ENCODE results near the gene CRLF2. TPM values are rescaled to one million over a fixed set of nuclear protein-coding genes. Genes with fewer than 3 reads are reported as not detected.
"Not testable (repeated sequence)": the region's sequence is repeated elsewhere in the genome, so short reads cannot be mapped to it uniquely, and the experiment has no call there.

Gene CRLF2
- total RNA-seq (2013), result 0.04 TPM
- polyA plus RNA-seq (under 1 TPM in 2 of 3 donors, not detected in 1; 0.11 to 0.17 TPM), polyA minus RNA-seq (not detected in 2 replicates), total RNA-seq (2.4 to 17.8 (median 9.5) reads per million in 11 experiments)

- peaks cover 52% of the 10 kb centered on the region for H3K4me1 Mint-ChIP-seq
- intact Hi-C loops (cut with micrococcal nuclease), result no loop called here
- H4K20me1 ChIP-seq (ENCODE audit: insufficient read depth, low read length), result no peaks in the 10 kb centered on the region
- H2AFZ ChIP-seq (ENCODE audit: insufficient read depth, low read depth, low read length, poor library complexity, severe bottlenecking), result no peak within 1 kb of the TSS
- H3K36me3 Mint-ChIP-seq, result peaks cover 0 to 2% of the 10 kb centered on the region in 2 donors
- peak; percentile 68 to 91 (median 83) for DNase-seq
- no peak within 1 kb of the TSS for H3K27ac ChIP-seq (ENCODE audit: low read depth in 1 of 2, low read length in 2 of 2)
- TF ChIP-seq CTCF (IDR thresholded peaks at IDR 0.05), result no peak
- H3K36me3 ChIP-seq (replicated peaks in 1 of 2; ENCODE audit: control insufficient read depth in 1 of 2, insufficient read depth in 2 of 2, low read length in 2 of 2), result no peaks in the 10 kb centered on the region
- no CpG with 5 or more reads among the region's 5 CpGs for WGBS (ENCODE audit: insufficient coverage)
- H3K9ac ChIP-seq (ENCODE audit: insufficient read depth, low read length, poor library complexity, severe bottlenecking), result no peak within 1 kb of the TSS
- H3K4me1 ChIP-seq (ENCODE audit: control insufficient read depth in 1 of 2, insufficient read depth in 2 of 2, low read length in 2 of 2), result peaks cover 30 to 39% of the 10 kb centered on the region in 2 donors
- peaks cover 0 to 8% (median 2%) of the 10 kb centered on the region in 7 donors for H3K9me3 Mint-ChIP-seq
- peaks cover 13 to 35% (median 20%) of the 10 kb centered on the region in 3 donors for H3K27me3 Mint-ChIP-seq (ENCODE audit: low read depth in 3 of 3)
- peak within 1 kb of the TSS in 1 of 3 experiments; percentile 14 for H3K4me3 ChIP-seq (replicated peaks in 1 of 3; ENCODE audit: low read depth in 2 of 3, low read length in 3 of 3)
- H3K4me2 ChIP-seq (replicated peaks; ENCODE audit: extremely low read depth, low read length, poor library complexity, severe bottlenecking), result peak within 1 kb of the TSS; percentile 15
- H3K27ac Mint-ChIP-seq, result peak within 1 kb of the TSS in 6 of 7 donors; percentile 77 to 90 (median 84)
- H3K27me3 ChIP-seq (ENCODE audit: control insufficient read depth in 2 of 2, insufficient read depth in 2 of 2, low read length in 2 of 2), result no peaks in the 10 kb centered on the region
- no peaks in the 10 kb centered on the region for H3K79me2 ChIP-seq (ENCODE audit: insufficient read depth, low read length)
- peak within 1 kb of the TSS; percentile 49 to 64 for H3K4me3 Mint-ChIP-seq
- no peaks in the 10 kb centered on the region for H3K9me3 ChIP-seq (replicated peaks in 1 of 2; ENCODE audit: control insufficient read depth in 1 of 2, insufficient read depth in 1 of 2, low read length in 2 of 2)
These were observed at the start of gene CRLF2 for GRCh38 chrX:1212532-1212931. TSS of gene CRLF2 (minus strand) at chrX:1212649. CDS start at chrX:1212634, 15 bp downstream.

GRCh38 chrX:1261771-1262170, 49.3 kb upstream of the CRLF2 start:
- H3K27ac ChIP-seq (ENCODE audit: low read depth in 1 of 2, low read length in 2 of 2); H3K27me3 Mint-ChIP-seq (ENCODE audit: low read depth in 3 of 3); intact Hi-C loops (cut with micrococcal nuclease); H3K4me3 ChIP-seq (replicated peaks in 1 of 3; ENCODE audit: low read depth in 2 of 3, low read length in 3 of 3); H3K27me3 ChIP-seq (ENCODE audit: control insufficient read depth in 2 of 2, insufficient read depth in 2 of 2, low read length in 2 of 2); H3K4me3 Mint-ChIP-seq; H3K9me3 ChIP-seq (replicated peaks in 1 of 2; ENCODE audit: control insufficient read depth in 1 of 2, insufficient read depth in 1 of 2, low read length in 2 of 2); H3K4me1 ChIP-seq (ENCODE audit: control insufficient read depth in 1 of 2, insufficient read depth in 2 of 2, low read length in 2 of 2); H3K36me3 Mint-ChIP-seq; H3K27ac Mint-ChIP-seq; H3K36me3 ChIP-seq (replicated peaks in 1 of 2; ENCODE audit: control insufficient read depth in 1 of 2, insufficient read depth in 2 of 2, low read length in 2 of 2); H2AFZ ChIP-seq (ENCODE audit: insufficient read depth, low read depth, low read length, poor library complexity, severe bottlenecking); H3K79me2 ChIP-seq (ENCODE audit: insufficient read depth, low read length); H4K20me1 ChIP-seq (ENCODE audit: insufficient read depth, low read length); H3K4me2 ChIP-seq (replicated peaks; ENCODE audit: extremely low read depth, low read length, poor library complexity, severe bottlenecking); H3K9ac ChIP-seq (ENCODE audit: insufficient read depth, low read length, poor library complexity, severe bottlenecking); DNase-seq: not testable (repeated sequence)
- H3K9me3 Mint-ChIP-seq, result peaks cover 2 to 12% (median 5%) of the 10 kb centered on the region in 7 donors
- 87% methylated on average over 5 of the region's 9 CpGs for WGBS (ENCODE audit: insufficient coverage)
- peaks cover 12% of the 10 kb centered on the region for H3K4me1 Mint-ChIP-seq
